H7 (cell line): ENCODE data around the gene AGTRAP. TPM values are rescaled to one million over a fixed set of nuclear protein-coding genes. Genes with fewer than 3 reads are reported as not detected.

Experiments
- DNase-seq: peaks from one replicate; pipeline ENCODE4 v3.0.0; 2012
- H3K27me3 ChIP-seq: 2 replicates; pipeline ENCODE4 v1.6.0; 2011; ENCODE audit warnings: mild to moderate bottlenecking, low read length; ENCODE audit not compliant: control insufficient read depth, insufficient read depth
- H3K36me3 ChIP-seq: replicated peaks from 2 replicates; pipeline ENCODE4 v1.5.1; 2011; ENCODE audit warnings: low read length; ENCODE audit not compliant: control insufficient read depth, insufficient read depth
- H3K4me3 ChIP-seq: 2 replicates; pipeline ENCODE4 v1.5.1; 2011; ENCODE audit warnings: low read depth, mild to moderate bottlenecking, control low read depth, low read length, moderate library complexity; ENCODE audit not compliant: insufficient read depth
- total RNA-seq: library from RNA; depleted of rRNA; stranded (reverse); fragments of >200 nt; shearing (Covaris generic); gene quantifications from 2 replicates; pipeline ENCODE4 v1.2.3, GENCODE V29; 2014

Gene AGTRAP
- total RNA-seq, 1 experiment from 2014 or later, result 162 TPM

DNA sequence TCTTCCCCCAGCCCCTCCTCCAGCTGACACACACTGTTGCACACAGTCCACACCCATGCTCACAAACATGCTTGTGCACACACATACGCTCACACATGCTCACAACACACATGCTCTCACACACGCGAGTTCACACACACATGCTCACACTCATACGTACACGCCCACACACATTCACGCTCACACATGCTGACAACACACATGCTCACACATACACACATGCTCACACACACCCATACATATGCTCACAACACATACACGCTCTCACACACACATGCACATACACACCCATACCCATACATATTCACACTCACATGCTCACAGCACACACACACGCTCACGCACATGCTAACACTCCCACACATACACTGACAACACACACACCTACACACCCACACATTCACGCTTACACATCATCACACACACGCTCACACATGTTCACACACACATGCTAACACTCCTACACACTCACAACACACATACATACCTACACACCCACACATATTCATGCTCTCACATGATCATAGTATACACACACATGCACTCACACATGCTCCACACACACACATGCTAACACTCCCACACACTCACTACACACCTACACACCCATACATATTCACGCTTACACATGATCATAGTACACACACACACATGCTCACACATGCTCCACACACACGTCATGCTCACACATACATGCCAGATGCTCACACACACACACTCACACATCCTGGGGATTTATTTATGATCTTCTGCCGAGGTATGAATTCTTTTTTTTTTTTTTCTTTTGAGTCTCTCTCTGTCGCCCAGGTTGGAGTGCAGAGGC lies 33.7 kb upstream of the AGTRAP start:
- Histone ChIP-seq H3K36me3 (no peaks in the 10 kb centered on the region), H3K27me3 (no peaks in the 10 kb centered on the region), H3K4me3 (no peak overlapping the region)
- DNase-seq, result no peak

DNA sequence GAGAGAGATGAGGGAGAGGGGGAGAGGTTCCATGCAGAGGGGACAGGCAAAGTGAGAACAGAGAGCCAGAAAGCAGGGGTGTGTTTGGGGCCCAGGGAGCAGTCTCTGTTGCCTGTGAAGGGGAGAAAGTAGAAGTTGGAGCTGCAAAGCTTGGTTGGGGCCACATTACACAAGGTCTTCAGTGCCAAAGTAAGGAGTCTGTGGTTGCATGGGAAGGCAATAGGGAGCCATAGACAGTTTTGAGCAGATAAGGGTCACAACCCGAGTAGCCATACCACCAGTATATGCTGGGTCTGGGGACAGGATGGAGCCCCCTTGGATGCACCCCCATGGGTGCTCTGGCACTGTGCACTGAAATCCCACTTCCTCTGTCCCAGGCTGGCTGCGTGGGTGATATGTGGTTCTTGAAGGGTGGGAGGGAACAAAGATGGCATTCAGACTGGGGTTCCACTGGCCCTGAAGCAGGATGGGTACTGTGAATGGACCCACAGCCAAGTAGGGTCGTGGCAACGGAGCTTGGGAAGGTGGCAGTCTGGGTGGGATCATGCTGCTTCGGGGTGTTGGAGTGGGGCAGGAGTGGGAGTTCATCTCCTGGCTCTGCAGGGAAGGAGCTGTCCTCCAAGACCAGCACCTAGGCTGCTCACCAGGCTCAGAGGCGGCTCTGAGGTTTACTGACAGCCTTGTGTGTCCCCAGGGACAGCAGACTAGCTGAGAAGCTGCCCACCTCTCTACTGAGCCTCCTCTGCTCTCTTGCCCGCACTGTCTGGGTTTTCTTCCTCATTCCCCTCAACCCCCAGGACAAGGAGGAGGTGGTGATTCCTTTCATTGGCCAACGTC lies 32.4 kb upstream of the AGTRAP start:
- no peaks in the 10 kb centered on the region for H3K36me3 ChIP-seq
- H3K4me3 ChIP-seq, result no peak overlapping the region
- H3K27me3 ChIP-seq, result no peaks in the 10 kb centered on the region
- no peak for DNase-seq

DNA sequence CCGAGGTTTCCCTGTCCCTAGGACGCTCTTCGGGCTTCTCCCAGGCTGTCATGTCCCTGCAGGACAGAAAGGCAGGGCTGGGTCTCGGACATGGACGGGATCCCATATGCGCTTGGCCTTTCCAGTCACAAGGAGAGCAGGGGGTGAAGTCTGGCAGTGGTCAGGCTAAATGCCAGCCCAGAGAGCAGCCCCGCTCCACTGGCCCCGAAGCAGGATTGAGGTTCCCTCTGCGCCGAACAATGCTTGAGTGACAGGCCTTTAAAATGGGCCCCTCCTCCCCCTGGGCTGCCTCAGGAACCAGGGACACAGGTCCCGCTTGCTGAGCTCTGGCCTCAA lies 31.8 kb upstream of the AGTRAP start:
- H3K4me3 ChIP-seq, result no peak overlapping the region
- no peaks in the 10 kb centered on the region for H3K36me3 ChIP-seq
- H3K27me3 ChIP-seq, result no peaks in the 10 kb centered on the region
- peak; percentile 86 for DNase-seq

DNA sequence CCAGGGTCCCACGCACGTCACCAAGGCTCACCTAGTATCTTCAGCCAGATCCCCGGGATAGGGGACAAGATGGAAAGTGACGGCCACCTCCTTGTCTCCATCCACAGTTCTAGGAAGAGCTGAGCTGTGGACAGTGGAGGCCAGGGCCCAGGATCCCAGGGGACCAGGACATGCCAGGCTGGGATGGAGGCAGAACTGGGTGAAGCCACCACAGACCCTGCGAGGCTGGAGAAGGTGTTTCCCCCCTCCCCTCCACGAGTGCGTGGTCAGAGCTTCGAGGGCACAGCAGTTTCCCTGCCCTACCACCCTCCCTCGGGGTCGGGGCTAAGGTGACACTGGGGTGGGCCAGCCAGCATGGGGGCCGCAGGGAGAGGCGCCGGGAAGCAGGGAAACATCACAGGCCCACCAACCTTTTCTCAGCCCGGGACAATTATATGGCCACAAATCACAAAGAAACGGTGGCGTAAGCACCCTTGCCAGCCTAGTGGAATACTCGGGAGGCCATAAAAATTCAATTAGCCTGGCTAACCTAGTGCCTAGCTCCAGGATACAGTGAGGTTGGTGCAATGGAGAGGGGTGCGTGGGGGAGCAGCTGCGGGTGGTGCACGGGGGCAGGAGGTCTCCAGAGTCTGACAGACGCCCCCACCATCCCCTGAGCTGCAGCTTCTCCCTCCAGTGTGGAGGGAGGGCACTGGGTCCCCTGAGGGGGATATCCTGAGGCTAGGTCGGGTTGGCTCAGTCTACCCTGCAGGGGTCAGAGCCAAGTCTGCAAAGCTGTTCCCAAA lies 31.1 kb upstream of the AGTRAP start:
- Histone ChIP-seq H3K4me3 (no peak overlapping the region), H3K36me3 (peaks cover 2% of the 10 kb centered on the region; the same call in 1 of the 2 replicates), H3K27me3 (no peaks in the 10 kb centered on the region)
- peak; percentile 83 for DNase-seq

DNA sequence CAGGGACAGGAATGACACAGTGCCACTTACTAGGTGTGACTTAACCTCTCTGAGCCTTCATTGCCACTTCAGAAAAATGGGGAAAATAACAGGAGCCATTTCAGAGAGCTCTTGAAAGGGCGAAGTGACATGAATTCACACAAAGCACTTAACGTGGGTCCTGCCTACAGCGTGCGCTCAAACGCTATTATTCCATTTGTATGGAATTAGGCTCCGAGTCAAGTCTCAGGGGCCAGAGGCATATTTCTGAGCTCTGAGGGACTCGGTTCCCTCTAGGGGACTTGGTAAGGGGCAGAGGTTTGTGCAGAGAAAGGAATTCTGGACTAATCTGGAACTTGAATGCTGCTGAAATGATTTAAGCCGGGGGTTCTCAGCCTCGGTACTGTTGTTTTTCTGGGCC lies 30.3 kb upstream of the AGTRAP start:
- peaks cover 2% of the 10 kb centered on the region; the same call in 1 of the 2 replicates for H3K36me3 ChIP-seq
- H3K27me3 ChIP-seq, result no peaks in the 10 kb centered on the region
- no peak overlapping the region for H3K4me3 ChIP-seq
- no peak for DNase-seq

DNA sequence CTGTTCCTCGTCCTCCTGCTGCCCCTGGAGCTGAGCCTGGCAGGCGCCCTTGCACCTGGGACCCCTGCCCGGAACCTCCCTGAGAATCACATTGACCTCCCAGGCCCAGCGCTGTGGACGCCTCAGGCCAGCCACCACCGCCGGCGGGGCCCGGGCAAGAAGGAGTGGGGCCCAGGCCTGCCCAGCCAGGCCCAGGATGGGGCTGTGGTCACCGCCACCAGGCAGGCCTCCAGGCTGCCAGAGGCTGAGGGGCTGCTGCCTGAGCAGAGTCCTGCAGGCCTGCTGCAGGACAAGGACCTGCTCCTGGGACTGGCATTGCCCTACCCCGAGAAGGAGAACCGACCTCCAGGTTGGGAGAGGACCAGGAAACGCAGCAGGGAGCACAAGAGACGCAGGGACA lies 29.6 kb upstream of the AGTRAP start:
- peak; percentile 49 for DNase-seq
- peaks cover 2% of the 10 kb centered on the region; the same call in 1 of the 2 replicates for H3K36me3 ChIP-seq
- no peaks in the 10 kb centered on the region for H3K27me3 ChIP-seq
- no peak overlapping the region for H3K4me3 ChIP-seq

DNA sequence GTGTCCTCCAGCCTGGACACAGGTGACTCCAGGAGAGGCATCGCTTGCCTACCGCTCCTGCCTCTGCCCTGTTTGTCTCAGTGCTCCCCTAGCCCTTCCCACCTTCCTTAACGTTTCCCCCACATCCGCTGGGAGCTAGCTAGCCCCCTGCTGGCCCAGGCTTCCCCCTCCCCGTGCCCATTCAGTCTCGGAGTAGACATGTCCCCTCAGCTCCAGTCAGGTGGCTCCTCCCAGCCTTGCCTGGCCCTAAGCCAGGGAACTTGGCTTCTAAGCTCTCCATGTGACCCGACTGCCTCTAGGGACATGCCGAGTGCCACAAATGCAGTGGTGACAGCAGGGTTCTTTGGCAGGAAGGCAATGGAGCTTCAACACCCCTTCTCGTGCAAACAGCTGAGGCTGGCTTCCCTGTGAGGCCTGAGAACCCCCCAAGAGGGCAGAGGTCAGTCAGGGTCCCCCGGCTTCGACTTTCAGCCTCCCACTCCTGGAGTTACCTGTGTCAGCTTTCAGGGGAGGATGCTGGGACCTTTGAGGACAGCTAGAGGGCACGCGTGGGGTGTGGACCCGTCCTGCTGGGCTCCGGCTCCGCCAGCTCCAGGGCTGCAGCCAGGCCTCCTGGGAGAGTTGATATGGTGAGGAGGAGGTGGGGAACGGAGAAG lies 28.2 kb upstream of the AGTRAP start:
- no peak overlapping the region for H3K4me3 ChIP-seq
- DNase-seq, result peak; percentile 71

DNA sequence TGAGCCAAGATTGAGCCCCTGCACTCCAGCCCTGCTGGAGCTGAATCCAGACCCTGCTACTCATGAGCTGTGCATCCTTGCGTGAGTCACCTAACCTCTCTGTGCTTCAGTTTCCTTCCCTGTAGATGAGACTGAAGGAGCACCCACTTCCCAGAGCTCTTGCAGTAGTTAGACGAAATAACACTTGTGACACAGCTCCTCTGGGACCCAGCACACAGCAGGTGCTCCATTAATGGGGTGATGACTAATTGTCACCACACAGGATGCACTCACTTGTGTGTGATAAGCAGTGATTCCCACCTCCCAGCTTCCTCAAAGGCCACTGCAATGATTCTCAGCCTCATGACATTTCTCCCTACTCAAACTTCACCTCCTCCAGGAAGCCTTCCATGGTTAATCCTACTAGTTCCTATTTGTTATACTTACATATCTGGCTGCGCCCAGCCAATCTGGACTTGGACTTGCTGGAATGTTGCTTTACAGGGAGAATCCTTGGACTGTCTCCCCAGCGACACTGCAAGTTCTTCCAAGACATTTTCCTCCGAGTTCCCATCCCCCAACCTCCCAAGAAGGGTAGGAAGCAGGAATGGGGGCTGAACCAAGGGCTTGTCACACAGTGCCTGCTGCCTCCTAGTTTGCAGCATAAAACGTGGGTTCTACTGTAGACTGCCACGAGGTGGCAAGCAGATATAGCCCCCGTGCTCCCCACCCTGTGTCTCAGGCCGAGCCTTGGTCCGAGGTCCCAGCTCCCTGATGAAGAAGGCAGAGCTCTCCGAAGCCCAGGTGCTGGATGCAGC lies 27.2 kb upstream of the AGTRAP start:
- Histone ChIP-seq H3K4me3 (no peak overlapping the region), H3K36me3 (peaks cover 6% of the 10 kb centered on the region), H3K27me3 (no peaks in the 10 kb centered on the region)
- DNase-seq, result no peak

More for the DNA sequence above, 28.2 kb upstream of the AGTRAP start:
- Histone ChIP-seq H3K27me3 (no peaks in the 10 kb centered on the region), H3K36me3 (peaks cover 4% of the 10 kb centered on the region; the same call in 1 of the 2 replicates)

DNA sequence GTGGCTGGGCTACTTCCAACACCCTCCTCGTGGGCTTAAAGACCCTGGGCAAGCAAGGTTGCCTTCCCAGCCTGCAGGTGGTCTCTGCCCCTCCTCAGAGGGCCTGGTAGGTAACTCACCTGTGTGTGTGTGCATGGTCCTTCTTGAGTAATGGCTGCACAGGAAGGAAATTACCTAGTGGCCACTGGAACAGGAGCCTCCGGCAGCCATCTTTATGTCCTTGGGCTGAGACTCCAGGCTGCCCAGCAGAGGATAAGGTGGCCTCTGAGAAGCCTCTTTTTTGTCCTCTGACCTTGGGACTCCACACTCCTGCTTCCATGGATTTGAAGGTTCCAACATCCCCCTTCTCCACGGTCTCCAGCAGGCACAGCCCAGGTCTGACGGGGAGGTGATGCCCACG lies 24.4 kb upstream of the AGTRAP start:
- H3K36me3 ChIP-seq, result peaks cover 6% of the 10 kb centered on the region

DNA sequence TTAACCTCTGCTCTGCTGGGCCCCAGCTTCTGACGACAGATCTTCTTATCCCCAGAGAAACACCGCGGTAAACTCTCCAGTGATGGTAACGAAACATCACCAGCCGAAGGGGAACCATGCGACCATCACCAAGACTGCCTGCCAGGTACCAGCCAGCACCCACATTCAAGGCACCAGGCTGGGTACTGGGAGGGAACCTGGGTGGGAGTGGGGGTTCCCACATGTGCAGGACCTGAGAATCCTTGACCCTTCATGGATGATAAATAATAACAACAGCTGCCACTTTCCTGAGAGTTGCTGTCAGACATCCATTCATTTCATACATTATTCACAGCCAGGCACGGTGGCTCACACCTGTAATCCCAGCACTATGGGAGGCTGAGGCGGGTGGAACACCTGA lies 23.7 kb upstream of the AGTRAP start:
- Histone ChIP-seq H3K27me3 (no peaks in the 10 kb centered on the region), H3K36me3 (peaks cover 6% of the 10 kb centered on the region), H3K4me3 (no peak overlapping the region)
- DNase-seq, result no peak

More for the DNA sequence above, 24.4 kb upstream of the AGTRAP start:
- Histone ChIP-seq H3K27me3 (no peaks in the 10 kb centered on the region), H3K4me3 (no peak overlapping the region)
- DNase-seq, result no peak

DNA sequence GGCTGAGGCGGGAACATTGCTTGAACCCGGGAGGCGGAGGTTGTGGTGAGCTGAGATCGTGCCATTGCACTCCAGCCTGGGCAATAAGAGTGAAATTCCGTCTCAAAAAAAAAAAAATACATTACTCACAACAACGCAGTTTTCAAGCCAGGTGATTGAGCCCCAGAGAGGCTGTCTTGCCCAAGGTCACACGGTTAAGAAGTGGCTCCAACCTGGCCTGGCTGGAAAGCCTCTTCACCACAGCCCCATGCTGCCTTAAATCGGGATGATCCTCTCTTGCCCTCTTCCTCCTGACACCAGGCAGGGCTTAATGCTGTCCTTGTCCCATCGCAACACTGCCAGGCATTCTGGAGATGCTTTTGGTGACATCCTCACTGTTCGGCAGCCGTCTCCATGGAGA lies 22.8 kb upstream of the AGTRAP start:
- DNase-seq, result no peak
- Histone ChIP-seq H3K27me3 (no peaks in the 10 kb centered on the region), H3K4me3 (no peak overlapping the region)

DNA sequence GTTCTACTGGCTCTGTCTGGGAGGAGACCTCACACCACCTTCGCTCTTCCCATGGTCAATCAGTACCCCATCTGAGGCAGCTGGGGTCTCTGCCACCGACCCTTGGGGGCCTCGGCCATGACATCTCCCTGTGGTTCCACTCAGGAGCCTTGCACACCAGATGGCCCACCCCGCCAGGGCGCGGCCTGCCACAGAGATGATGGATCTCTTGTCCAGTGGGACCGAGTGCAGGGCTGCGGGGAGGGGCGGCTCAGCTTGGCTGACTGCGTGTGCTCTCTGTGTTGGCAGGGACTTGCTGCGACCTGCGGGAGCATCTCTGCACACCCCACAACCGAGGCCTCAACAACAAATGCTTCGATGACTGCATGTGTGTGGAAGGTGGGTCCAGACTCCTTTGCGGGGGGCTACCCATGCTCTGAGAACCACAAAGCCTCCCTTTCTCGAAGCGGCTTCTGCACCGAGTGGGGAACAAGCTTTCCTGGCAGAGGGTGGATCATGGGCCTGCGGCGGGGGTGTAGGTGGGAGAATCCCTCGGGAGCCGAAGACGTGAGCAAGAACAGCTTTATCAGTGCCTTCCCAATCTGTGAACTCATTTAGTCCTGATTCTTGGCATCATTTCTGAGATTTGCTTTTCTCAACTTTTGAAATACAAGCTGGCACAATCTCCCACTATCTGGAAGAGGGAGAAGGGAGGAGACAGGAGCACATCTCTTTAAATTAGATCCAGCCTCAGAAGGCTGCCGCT lies 20.9 kb upstream of the AGTRAP start:
- Histone ChIP-seq H3K4me3 (no peak overlapping the region), H3K36me3 (peaks cover 4% of the 10 kb centered on the region), H3K27me3 (no peaks in the 10 kb centered on the region)
- no peak for DNase-seq

More for the DNA sequence above, 22.8 kb upstream of the AGTRAP start:
- H3K36me3 ChIP-seq, result peaks cover 6% of the 10 kb centered on the region
